SK-N-SH treated with all-trans-retinoic acid at 6 μM for 48 hours (cell line): ENCODE results near the gene RAB8B.

Experiments used
- ARNTL ChIP-seq: fragments of 450-650 bp; formaldehyde crosslinking; IDR thresholded peaks from 2 replicates; pipeline ENCODE4 v1.5.0; 2020; ENCODE audit warnings: low read depth, mild to moderate bottlenecking, moderate library complexity, borderline replicate concordance
- GLIS3 ChIP-seq: fragments of 250-450 bp; sonication (Bioruptor Pico); IDR thresholded peaks from 2 replicates; pipeline ENCODE4 v1.5.0; 2020; ENCODE audit warnings: mild to moderate bottlenecking, moderate library complexity
- ISL1 ChIP-seq: fragments of 250-450 bp; sonication (Bioruptor Pico); IDR thresholded peaks from 2 replicates; pipeline ENCODE4 v2.1.2; 2022; ENCODE audit warnings: mild to moderate bottlenecking, moderate library complexity
- OSR1 ChIP-seq: fragments of 250-450 bp; sonication (Bioruptor Pico); IDR thresholded peaks from 2 replicates; pipeline ENCODE4 v1.8.0; 2022; ENCODE audit warnings: moderate library complexity, mild to moderate bottlenecking, inconsistent platforms
- POU6F1 ChIP-seq: fragments of 250-450 bp; sonication (Bioruptor Pico); IDR thresholded peaks from 2 replicates; pipeline ENCODE4 v1.8.0; 2021; ENCODE audit warnings: low read depth, mild to moderate bottlenecking, moderate library complexity, borderline replicate concordance
- PPARA ChIP-seq: fragments of 250-450 bp; sonication (Bioruptor Pico); IDR thresholded peaks from 2 replicates; pipeline ENCODE4 v1.5.0; 2020; ENCODE audit warnings: mild to moderate bottlenecking, borderline replicate concordance
- ZFP3 ChIP-seq: fragments of 250-450 bp; sonication (Bioruptor Pico); IDR thresholded peaks from 2 replicates; pipeline ENCODE4 v1.5.0; 2020; ENCODE audit warnings: mild to moderate bottlenecking, moderate library complexity
- ZFP30 ChIP-seq: fragments of 450-650 bp; formaldehyde crosslinking; IDR thresholded peaks from 2 replicates; pipeline ENCODE4 v1.5.0; 2022; ENCODE audit warnings: mild to moderate bottlenecking, moderate library complexity
- ZNF565 ChIP-seq: fragments of 450-650 bp; formaldehyde crosslinking; conservative IDR thresholded peaks from 2 replicates; pipeline ENCODE4 v1.5.0; 2020; ENCODE audit warnings: low read depth, mild to moderate bottlenecking, moderate library complexity
- TF ChIP-seq, protein P1 (sequence below): fragments of 250-450 bp; sonication (Bioruptor Pico); IDR thresholded peaks from 2 replicates; pipeline ENCODE4 v1.8.0; 2020; ENCODE audit warnings: mild to moderate bottlenecking, moderate library complexity, borderline replicate concordance

DNA sequence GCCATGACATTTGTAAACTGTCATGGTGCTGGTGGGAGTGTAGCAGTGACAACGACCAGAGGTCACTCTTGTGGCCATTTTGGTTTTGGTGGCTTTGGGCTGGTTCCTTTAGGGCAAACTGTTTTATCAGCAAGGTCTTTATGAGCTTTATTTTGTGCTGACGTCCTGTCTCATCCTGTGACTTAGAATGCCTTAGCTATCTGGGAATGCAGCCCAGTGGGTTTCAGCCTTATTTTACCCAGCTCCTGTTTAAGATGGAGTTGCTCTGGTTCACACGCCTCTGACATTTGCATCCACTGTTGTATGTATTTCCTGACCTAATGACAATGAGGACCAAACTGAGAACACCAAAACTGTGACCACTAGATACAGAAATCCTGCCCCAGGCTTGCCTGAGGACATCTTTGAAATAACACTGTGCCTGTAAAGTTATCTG lies 37.6 kb downstream of the RAB8B start:
- TF ChIP-seq GLIS3 (CRISPR knock-in tag) (no peak), ARNTL (CRISPR knock-in tag) (no peak), ZFP3 (no peak), ZFP30 (CRISPR knock-in tag) (no peak), OSR1 (CRISPR knock-in tag) (no peak), POU6F1 (CRISPR knock-in tag) (no peak), PPARA (CRISPR knock-in tag) (no peak), ZNF565 (CRISPR knock-in tag) (no peak), ISL1 (no peak)
- TF ChIP-seq, protein P1, sequence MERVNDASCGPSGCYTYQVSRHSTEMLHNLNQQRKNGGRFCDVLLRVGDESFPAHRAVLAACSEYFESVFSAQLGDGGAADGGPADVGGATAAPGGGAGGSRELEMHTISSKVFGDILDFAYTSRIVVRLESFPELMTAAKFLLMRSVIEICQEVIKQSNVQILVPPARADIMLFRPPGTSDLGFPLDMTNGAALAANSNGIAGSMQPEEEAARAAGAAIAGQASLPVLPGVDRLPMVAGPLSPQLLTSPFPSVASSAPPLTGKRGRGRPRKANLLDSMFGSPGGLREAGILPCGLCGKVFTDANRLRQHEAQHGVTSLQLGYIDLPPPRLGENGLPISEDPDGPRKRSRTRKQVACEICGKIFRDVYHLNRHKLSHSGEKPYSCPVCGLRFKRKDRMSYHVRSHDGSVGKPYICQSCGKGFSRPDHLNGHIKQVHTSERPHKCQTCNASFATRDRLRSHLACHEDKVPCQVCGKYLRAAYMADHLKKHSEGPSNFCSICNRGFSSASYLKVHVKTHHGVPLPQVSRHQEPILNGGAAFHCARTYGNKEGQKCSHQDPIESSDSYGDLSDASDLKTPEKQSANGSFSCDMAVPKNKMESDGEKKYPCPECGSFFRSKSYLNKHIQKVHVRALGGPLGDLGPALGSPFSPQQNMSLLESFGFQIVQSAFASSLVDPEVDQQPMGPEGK (CRISPR knock-in tag) = no peak
